ENCODE results near the gene SEC16A. TPM values are rescaled to one million over a fixed set of nuclear protein-coding genes. Genes with fewer than 3 reads are reported as not detected.
A peak's percentile ranks its signal among the peaks of the same experiment; 100 is the strongest.

The SEC16A gene
- total RNA-seq, 1 experiment from 2014 or later, result 29.2 TPM

DNA sequence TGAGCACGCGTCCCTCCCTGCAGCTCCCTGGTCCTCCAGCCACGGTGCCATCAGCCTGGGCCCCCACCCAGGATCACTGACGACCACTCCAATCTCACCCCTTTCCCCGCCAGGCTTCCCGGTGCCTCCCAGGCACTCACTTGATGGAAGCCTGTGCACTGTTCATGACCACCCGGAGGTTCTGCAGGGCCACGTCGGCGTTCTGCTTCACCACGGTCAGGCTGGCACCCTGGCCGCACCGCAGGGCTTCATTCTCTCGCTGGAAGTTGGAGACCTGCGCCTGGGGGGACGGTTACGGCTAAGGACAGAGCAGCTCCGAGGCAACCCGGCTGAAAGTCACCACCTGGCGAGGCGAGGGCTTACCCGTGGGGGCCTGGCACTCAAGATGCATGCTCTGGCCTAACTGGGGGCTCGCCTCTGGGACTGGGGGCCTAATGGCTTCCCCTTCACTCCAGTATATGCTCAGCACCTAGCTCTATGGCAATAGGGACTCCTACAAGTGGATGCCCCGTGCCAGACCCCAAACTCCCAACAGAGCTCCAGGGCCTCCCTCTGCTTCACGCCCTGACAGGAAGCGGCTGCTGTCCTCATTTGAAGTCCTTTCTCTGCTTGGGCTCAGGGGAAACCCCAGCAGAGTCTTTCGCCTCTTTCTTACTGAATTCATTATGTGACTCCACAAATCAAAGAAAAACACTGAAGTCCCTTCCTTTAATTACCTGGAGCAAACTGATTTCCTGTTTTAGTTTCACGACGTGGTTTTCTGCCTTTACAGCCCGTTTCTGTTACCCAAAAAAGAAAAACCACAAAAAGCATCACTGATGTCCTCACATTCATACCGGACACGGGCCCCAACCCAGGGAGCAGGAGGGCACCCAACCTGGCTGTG, 78.7 kb downstream of the SEC16A start:
- no peak for DNase-seq (ENCODE audit: extremely low read depth, low read depth)

DNA sequence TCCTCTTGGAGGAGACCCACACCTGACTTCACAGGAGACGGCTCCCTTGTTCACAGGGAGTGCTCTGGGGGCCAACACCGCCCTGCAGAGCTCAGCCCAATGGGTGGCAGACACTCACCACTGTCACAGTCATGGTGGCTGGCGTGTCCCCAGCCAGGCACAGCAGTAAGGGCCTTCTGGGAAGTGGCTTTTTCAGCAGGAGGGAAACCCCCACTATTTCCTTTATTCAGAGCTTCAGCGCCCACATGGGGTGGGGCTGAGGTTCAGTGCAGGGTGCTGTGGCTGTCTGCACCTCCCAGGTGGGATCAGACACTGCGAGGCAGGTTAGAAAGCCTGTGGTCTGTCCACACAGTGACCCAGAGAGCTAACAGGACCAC, 79.3 kb downstream of the SEC16A start:
- no peak for DNase-seq (ENCODE audit: extremely low read depth, low read depth)

DNA sequence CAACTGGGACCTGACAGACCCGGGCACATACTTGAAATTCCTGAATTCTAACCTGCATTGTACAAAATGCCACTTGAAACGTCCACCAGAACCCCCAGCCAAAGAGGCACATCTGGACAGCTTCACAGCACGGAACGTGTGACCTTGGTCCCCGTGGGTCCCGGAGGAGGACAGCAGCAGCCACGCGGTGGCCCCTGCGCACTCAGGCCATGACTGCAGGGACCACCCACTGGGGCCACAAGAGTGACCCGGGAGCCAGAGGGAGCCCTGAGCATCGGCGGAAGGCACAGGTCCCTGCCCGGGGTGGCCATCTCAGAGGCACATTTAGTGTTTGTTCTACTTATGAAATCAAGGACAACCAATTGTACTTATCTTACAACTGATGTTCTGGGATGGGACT, 80.8 kb downstream of the SEC16A start:
- no peak for DNase-seq (ENCODE audit: extremely low read depth, low read depth)

DNA sequence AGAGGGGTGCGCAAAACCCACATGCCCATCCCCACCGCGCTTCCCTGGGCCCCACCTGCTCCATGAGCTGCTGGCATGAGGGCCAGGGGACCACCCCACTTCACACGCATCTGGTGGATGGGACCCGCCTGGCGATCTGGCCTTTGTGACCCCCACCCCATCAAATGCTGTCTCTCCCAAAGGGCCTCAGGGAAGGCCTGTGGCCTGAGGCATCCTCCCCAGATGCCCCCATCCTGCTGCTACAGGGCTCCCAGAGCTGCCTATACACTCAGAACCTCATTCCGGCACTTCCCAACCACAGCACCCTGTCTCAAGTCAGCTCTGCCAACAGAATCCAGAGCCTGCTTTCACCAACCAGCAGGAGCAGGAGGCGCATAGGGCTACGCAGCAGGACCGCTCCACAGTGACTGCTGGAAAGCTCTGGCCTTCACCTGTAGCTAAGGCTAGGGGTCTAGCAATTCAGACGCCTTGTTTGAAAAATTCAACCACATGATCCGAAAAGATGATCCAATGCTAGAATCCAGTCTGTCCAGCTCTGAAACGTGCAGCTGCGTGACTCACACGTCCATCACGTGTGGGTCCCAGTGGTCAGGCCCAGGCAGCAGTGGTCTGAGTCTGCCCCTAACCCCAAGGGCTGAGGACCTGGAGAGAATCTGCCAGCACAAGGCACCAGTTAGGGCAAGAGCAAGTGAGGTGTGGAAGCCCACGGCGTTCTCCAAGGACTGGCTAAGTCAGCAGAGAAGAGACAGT, 81.5 kb downstream of the SEC16A start:
- DNase-seq (ENCODE audit: extremely low read depth, low read depth), result no peak

DNA sequence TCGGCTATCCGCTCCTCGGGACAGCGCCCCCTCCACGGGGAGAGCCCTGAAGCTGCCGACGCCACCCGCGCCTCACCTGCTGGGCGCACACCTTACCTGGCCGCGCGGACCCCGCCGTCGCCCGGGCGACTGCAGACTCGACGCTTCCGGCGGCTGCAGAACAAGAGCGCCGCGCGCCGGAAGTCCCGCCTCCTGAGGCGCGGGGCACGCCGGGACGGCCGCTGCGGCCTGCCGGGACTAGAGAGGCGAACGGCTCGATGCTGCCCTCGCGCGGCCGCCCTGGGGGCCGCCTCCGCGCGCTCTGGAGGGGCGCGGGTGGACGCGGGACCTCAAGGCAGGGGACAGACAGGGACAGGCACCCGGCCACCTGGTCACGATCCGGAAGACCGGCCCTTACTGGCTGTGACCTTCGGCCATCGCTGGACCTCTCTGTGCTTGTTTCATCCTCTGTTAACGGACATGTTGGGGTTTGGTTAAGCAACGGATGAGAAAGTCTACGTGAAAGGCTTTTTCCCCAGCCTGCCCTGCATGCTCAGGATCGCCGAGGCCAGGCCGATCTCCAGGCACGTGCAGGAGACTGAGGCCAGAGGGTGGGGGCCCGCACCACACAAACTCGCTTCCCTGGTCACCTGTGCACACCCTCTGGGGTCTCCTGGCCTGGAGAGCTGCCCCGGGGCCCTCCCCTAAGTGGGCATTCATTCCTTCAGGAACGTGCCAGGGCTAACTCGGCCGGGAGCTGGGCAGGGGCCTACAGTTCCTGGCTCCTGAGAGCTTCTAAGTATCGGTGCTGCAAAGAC, 82.6 kb downstream of the SEC16A start, which contains the start of gene SNAPC4:
Gene SNAPC4, minus strand, starts transcription at position 133 of the 797 bp plus-strand sequence. CDS start 1,742 bp downstream, outside the sequence.
- DNase-seq (ENCODE audit: extremely low read depth, low read depth), result peak; percentile 84

DNA sequence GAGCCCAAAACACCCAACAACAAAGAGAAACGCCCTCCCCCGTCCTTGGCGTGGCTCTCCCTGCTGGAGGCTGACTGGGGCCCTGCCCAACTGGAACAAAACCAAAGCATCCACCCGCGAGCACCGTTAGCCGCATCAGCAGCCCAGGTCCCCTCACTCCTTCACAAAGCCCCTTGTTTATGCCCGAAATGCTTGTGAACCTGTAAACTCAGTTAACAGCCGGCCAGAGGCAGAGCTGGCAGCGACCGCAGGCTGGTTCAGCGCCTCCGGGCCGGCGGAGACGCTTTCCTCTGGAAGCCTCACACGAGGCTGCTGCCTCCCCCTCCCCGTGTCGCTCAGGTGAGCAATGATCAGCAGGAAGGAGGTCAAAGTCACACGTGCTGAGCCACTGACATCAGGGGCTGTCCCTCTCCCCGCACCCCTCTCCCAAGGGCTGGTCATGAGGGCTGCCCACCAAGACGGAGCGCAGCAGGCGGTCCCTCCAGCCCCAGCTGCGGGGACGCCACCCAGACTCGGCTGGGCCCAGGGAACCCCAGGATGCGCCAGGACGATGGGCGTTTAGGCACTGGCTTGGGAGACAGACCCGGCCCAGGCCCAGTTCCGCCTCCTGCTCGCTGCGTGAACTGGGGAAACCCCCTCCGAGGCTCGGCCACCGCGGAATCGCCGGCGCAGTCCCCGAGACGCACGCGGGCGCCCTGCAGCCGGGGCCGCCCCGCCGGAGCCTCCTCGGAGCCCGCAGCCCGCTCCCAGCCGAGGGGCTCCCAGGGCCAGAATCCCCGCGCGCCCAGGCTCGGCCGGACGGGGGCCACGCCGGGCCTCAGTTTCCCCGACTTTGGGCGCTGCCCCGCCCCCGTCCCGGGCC, 83.4 kb downstream of the SEC16A start:
- no peak for DNase-seq (ENCODE audit: extremely low read depth, low read depth)

DNA sequence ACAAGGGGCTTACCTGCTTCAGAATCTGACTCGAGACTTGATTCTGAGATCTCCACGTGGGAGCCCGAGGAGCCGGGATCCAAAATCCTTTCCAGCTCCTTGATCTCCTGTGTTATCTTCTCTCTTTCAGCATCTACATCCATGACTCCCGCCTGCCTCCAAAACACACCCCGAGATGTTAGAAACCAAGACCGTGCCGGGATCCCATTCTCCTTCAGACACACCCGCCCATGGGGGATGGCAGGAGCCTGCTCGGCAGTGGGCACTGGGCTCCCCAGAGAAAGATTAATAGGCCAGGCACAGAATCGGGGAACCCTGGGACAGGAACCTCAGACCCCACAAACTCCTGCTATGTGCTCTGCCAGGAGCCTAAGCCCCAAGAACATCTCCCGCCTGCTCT, 84.6 kb downstream of the SEC16A start:
- no peak for DNase-seq (ENCODE audit: extremely low read depth, low read depth)

DNA sequence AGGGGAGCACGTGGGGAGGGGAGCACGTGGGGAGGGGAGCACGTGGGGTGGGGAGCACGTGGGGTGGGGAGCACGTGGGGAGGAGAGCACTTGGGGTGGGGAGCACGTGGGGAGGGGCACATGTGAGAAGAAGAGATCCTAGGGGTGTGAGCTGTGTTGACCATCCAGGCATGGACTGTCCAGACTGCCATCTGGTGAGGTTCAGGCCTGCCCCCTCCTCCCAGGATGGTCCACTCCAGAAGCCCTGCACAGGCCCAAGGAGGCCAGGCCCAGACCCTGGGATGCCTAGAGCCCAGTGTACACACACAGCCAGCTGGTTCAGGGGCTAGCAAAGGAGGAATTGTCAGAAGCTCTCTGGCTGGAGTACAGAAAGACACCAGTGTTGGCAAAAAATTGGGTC, 85.2 kb downstream of the SEC16A start:
- DNase-seq (ENCODE audit: extremely low read depth, low read depth), result no peak

DNA sequence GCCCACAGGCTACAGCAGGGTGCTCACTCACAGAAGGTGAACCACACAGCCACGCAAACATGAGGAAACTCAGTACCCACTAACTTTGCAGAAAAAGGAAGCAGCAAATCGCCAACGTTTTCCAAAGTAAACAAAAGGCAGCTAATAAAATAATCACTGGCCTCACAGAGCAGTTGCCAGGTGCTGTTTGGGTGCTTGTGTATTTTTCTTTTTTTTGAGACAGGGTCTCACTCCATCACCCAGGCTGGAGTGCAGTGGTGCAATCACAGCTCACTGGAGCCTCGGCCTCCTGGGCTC, 86.7 kb downstream of the SEC16A start:
- no peak for DNase-seq (ENCODE audit: extremely low read depth, low read depth)

DNA sequence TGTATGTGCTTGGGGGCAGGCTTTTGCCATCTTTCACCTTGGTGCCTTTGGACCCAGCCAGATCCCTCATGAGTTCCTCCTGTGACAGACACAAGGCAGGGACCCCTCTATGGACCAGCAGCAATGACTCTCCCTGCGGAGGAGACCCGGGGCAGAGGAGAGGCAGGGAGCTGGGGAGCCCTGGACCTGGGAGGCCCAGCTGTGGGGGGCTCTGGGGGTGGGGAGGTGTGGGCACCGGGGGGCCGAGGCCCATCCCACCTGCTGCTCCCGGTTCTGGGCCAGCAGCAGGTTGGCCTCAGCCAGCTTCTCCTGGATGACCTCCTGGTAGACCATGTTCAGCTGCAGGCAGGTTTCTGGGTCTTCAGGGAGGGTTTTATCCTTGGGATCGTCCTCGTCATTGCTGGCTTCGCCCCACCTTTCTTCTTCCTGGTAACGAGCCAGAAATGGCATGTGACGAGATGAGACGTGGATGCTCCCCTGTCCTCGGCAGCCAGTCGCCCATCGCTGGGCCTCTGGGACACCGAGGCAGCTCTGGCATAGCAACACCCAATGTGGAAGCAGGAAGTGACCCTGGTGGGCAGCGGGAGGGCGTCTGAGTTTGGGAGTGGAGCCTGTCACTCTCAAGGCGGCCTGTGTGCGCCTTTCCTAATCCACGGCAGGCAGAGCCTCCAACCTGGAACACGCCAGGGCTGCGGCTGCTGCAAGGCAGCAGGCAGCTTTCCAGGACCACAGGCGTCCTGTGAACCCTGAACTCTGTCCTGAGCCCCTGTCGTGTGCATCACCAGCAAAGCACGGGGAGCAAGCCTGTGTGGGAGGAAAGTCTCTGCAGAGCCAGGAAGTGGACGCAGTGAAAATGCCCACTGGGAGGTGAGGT, 87.3 kb downstream of the SEC16A start:
- DNase-seq (ENCODE audit: extremely low read depth, low read depth), result no peak

DNA sequence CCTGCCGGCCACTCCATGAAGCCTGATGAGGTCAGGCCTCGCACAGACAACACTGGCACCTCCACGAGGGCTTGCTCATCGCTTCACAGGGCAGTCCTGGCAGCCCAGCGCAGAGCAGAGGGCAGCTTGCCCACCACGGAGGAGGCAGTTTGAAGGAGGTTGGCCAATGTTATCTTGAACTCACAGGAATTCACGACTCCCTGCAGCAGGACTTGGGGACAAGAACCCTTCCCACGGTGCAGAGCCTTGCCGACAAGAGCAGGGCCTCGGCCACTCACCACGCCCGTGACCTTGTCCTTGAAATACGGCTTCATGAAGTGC, 87.9 kb downstream of the SEC16A start:
- DNase-seq (ENCODE audit: extremely low read depth, low read depth), result no peak

DNA sequence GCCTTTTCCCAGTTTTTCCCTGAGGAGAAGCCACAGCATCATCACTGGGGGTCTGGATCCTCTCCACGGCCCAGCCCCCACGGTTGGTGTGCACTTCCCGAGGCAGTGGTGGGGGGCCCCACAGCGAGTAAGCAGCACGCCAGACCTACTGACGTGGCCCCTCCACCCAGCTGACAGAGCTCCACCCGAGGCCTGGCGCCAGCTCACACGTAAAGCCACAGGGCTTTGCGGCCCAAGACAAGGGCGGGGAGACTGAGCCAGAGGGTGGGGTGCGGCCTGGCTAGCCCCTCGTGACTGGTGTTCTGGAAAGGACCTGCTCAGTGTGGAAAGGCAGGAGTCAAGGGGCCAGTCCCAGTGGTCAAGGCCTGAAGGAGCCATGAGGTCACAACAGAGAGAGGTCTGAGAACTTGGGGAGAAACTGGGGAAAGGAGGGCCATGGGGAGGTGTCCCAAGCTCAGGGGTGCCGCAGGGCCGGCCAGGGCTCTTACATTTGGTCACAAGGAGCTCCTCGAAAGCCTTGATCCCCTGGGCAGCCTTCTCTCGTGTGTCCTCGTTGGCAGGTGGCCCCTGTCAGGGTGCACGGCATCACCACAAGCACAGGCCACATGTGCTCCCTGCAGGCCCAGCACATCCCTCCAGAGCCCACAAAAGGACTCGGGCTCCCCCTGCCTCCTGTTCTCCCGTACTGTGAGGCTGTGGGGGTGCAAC, 88.4 kb downstream of the SEC16A start:
- DNase-seq (ENCODE audit: extremely low read depth, low read depth), result no peak

DNA sequence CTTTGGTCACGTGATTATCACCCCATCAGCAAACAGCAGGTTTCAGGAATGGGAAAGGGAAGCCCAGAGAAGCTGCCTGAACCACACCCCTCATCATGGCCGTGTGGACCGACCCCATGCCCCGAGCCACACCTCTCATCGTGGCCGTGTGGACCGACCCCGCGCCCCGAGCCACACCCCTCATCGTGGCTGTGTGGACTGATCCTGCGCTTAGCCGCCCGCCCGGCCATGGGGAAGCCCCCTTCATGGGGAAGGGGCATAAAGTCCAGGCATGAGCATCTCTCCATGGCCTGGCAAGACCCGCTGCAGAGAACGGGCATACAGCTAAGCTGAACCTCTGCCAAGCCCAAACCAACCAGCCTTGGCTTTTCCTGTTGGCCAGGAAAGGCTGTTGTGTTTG, 89.3 kb downstream of the SEC16A start:
- no peak for DNase-seq (ENCODE audit: extremely low read depth, low read depth)

DNA sequence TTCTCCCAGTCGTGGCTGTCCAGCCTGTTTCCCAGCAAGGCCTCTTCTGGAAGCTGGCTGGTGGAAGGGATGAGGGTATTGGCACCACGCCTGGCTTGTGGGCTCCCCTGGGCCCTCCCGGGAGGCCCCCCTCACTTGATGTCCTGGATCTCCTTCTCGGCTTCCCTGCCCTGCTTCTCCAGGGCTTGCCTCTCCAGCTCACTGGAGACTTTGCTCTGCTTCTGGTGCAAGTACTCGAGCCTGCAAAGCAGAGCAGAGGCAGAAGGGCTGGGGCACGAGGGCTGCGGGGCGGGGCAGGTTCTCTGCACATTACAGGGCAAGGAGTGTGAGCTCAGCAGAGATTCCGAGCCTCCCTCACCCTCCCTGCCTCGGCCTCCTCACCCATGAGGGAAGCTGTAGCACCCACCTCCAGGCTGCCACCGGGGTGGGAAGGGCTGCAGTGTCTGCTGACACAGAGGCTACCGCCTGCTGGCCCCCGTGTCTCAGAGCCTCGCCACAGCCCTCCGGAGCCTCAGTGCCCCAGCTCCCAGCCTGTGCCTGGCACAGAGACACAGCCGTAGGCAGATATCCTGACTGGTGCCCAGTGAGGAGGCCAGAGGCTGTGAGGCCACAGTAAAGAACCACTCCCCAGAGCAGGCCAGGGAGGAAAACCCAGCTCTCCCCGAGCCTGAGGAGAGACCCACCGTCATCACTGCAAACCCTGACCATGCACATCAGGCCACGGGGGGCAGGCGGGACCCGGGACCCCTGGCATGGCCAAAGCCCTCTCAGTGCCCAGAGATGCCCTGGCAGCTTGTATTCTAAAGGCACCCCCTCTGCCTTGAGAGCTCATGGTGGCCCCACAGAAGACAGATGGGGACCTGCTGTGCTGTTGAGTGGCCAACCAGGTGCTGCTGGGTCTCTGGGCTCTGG, 90.0 kb downstream of the SEC16A start:
- no peak for DNase-seq (ENCODE audit: extremely low read depth, low read depth)

DNA sequence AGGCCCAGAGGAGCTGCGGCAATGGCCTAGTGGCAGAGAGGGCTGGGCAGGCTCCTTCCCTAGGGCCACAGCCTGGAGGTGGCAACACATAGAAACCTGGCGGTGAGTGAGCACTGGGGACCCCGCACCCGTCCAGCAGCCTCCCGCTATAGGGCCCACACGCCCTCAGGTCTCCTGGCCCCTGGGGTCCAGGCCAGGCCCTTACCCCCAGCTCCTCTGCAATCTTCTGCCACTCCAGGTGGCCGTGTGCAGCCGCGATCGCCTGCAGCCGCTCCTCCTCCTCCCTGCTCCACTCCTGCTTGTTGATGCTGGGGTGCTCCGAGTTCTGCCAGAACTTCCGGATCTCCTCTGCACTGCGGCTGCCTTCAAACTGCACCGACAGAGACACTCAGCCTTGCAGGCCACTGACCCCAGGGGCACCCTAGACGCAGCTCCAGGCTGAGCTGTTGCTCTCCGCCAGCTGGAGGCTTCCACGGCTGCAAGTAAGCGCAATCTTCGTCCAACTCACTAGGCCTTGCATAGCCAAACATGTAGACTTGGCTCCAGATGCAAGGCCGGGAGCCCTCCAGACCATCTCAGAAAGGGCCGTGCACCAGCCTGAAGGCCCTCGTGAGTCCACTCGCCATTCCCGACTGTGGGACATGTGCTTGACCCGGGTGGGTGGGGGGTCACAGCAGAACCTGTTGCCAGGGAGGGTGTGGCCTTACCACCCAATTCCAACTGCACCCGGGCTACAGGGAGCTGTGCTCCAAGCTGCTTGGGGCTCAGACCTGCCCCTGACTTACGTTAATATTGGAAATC, 90.9 kb downstream of the SEC16A start:
- no peak for DNase-seq (ENCODE audit: extremely low read depth, low read depth)

Measured in NCI-H460 (cell line).